ENCODE data around the gene TREX2.

DNA sequence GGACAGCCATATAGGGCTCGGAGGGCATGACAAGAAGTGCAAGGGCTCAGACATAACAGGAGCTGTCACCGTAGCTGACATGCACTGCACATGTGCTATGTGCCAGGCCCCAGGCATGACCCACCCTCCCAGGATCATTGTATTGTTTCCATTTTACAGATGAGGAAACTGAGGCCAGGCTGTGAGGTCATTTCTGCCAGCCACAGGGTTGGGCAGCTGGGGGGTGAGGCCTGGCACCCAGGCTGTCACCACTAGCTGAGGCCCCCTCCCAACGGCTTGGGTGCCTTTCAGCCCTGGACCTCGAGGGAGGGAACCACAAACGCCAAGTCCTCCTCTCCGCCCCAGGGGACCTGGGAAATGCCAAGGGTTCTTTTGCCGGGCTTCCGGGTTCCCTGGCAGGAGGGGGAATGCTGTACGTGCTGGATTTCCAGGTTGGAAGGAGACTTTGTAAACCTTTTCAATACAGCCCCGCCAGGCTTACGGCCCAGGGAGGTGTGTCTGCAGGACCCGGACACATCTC is 12.6 kb downstream of the TREX2 start:
- TF ChIP-seq, protein P1, sequence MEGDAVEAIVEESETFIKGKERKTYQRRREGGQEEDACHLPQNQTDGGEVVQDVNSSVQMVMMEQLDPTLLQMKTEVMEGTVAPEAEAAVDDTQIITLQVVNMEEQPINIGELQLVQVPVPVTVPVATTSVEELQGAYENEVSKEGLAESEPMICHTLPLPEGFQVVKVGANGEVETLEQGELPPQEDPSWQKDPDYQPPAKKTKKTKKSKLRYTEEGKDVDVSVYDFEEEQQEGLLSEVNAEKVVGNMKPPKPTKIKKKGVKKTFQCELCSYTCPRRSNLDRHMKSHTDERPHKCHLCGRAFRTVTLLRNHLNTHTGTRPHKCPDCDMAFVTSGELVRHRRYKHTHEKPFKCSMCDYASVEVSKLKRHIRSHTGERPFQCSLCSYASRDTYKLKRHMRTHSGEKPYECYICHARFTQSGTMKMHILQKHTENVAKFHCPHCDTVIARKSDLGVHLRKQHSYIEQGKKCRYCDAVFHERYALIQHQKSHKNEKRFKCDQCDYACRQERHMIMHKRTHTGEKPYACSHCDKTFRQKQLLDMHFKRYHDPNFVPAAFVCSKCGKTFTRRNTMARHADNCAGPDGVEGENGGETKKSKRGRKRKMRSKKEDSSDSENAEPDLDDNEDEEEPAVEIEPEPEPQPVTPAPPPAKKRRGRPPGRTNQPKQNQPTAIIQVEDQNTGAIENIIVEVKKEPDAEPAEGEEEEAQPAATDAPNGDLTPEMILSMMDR (IDR thresholded peaks at IDR 0.05): no peak
- TF ChIP-seq POLR2A (IDR thresholded peaks at IDR 0.05): no peak

Measured in breast epithelium (tissue), 3 donors.